ENCODE results near the gene ZNRD2.

Gene ZNRD2

DNA sequence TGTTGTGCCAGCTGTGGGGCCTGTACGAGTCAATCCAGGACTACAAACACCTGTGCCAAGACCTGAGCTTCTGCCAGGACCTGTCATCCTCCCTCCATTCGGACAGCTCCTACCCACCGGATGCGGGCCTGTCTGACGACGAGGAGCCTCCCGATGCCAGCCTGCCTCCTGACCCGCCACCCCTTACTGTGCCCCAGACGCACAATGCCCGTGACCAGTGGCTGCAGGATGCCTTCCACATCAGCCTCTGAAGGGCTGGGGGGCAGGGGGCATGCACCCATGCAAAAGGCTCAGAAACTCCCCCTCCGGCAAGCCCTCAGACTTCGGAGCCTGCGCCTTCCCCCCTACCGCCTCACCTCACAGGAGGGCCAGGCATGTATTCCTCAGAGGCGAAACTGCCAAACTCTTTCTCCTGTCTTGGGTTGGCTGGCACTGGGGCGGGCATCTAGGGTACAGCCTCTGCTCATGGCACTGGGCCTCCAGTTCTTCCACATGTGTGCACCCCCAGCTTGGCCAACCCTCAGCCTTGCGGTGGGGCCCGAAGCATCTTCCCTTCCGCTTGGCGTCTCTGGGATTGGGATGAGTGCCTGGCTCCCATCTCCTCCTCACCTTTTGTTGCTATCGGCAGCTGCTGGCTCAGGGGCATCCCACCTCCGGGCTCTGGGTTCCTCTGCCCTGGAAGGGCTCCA lies 3.3 kb downstream of the ZNRD2 start:
- ATAC-seq (no peak), DNase-seq (no peak)

DNA sequence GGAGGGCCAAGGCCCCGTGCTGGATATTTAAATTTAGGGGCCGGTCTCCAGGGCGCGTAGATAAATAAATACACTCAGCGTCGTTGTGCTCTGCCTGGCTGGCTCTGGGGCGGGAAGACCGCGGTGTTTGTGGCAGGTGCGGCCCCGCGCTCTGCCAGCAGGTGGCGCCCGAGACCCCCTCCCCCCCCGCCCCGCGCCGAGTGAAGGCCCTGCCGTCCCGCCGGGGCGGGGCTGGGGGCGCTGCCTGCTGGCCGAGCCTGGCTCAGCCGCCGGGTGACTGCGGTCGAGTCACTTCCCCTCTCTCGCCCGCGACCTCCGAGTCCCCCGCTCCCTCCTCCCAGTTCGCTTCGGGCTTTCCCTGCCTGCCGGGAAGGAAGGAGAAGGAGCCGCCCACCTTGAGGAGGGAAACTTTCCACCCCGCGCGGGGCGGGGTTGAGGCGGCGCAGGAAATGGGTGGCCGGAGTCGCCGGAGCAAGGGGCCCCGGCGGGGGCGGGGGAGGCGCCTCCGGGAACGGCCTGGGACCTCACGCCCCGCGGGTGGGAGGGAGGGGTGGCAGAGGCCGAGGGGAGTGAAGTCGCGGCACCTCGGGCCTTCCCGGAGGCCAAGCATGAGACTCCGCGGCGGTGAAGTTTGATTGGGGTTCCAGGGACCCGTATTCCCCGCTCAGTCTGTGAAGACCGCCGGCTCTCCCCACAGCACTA lies 4.0 kb downstream of the ZNRD2 start:
- DNase-seq (peak; percentile 95), ATAC-seq (peak; percentile 34)

DNA sequence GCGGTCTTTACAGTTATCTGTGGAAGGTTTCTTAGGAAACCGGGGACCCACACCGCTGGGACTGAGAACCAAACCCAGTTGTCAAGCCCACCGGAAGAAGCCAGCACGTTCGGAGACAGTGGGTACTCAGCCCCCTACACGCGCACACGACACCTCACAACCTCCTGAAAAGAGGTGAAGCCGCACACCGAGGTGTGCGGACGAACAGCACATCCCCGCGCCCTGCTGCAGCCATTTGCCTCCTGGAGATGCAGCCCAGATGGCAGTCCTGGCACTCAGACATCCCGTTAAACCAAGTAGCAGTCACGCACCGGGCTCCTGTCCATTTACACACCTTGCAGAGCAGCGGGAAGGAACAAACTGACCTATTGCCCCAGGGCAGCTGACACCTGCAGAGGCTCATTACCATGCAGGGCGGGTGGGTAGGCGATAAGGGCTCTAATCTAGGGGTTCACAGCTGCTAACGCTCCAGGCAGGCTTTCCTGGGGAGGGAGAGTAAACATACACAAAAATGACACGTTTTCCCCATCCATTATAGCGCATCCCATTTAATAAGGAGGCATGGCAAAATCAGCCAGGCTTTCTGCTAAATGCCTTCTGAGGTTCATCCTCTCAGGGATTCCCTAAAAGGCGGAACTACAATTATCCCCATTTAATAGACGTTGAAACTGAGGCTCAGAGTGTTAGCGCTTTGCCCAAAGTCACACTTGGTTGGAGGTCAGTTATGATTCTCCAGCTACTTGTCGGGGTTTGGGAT lies 4.7 kb downstream of the ZNRD2 start:
- DNase-seq (peak; percentile 55), ATAC-seq (no peak)

GRCh38 chr11:65575568-65576231 lies 5.4 kb downstream of the ZNRD2 start, which contains the start of gene EHBP1L1:
Gene EHBP1L1 (plus strand): TSS chr11:65576053. CDS start chr11:65576303, 250 bp downstream.
- DNase-seq (peak; percentile 85), ATAC-seq (peak; percentile 41)

GRCh38 chr11:65576232-65576866 lies 6.1 kb downstream of the ZNRD2 start:
- DNase-seq: peak; percentile 59
- no peak for ATAC-seq

DNA sequence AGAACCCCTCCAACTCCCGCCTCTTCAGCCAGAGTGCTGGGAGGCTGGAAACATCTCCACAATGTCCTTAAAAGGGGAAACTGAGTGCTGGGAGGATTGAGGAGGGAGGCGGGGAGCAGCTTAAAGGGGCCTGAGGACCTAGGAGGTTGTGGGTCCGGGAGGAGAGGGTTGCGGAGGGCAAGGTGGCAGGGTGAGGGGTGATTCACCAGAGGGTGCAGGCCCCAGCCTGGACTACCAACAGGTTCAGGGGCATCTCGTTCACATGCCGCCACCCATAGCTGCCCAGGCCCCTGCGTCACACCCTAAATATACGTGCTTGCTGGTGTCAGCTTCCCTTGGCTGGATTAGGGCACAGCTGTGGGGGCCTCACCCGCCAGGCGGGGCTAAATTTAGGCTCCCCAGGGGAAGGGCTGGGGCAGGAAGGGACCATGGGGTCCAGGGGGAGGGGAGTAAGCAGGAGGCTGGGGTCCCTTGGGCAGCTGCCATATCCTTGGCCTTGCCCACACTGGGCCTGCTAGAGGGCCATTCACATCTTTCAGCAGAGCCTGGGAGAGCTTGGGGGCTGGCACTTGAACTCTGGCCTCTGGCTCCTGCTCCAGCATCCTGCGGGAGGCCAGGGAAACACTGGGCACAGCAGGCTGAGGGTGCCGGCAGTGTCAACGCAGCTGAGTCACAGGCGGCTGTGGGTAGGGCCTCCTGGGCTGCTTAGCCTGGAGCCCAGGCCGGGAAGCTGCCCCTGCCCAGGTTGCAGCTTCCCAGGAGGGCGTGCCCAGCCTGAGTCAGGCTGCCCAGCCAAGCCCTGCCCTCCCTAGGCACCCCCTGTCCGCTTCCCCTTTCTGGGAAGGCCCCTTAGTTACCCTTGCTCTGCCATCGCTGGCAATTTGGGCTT lies 6.8 kb downstream of the ZNRD2 start:
- DNase-seq (peak; percentile 61), ATAC-seq (no peak)

DNA sequence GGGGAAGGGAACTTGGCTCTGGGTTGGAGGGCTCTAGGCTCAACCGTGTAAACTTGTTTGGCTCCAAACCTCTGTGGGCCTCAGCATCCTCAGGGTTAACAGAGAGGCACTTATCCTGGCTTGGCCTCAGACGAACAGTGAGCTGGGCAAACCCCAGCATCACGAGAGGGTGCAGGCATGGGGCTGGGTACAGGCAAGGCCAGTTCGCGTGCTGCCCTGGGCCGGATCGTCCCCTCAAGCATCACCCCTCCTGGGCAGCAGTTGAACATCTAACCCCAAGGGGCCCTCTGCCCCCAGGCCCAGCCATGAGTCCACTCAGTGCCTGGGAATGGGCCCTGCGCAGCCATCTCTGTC lies 7.5 kb downstream of the ZNRD2 start:
- ATAC-seq (no peak), DNase-seq (no peak)

DNA sequence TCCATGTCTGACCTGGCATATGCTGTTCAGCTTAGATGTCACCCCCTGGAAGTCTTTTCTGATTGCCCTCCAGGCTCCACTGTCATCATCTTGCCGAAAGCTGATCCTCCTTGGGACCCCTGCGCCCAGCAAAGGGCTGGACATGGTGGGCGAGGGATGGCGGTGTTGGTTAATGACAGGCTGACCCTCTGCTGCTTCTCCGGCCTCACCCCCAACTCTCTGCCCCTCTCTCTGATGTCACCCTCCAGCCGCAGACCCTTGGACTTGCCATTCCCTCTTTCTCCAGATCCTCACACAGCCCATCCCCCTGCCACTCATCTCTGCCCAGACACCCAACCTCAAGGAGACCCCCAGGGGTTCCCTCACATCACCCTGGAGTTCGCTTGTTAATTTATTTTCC lies 7.9 kb downstream of the ZNRD2 start:
- DNase-seq: no peak

GRCh38 chr11:65578667-65579066 lies 8.4 kb downstream of the ZNRD2 start:
- no peak for DNase-seq
- ATAC-seq: no peak

More for the DNA sequence above, 7.9 kb downstream of the ZNRD2 start:
- no peak for ATAC-seq

GRCh38 chr11:65579291-65579690 lies 9.0 kb downstream of the ZNRD2 start:
- no peak for ATAC-seq
- no peak for DNase-seq

DNA sequence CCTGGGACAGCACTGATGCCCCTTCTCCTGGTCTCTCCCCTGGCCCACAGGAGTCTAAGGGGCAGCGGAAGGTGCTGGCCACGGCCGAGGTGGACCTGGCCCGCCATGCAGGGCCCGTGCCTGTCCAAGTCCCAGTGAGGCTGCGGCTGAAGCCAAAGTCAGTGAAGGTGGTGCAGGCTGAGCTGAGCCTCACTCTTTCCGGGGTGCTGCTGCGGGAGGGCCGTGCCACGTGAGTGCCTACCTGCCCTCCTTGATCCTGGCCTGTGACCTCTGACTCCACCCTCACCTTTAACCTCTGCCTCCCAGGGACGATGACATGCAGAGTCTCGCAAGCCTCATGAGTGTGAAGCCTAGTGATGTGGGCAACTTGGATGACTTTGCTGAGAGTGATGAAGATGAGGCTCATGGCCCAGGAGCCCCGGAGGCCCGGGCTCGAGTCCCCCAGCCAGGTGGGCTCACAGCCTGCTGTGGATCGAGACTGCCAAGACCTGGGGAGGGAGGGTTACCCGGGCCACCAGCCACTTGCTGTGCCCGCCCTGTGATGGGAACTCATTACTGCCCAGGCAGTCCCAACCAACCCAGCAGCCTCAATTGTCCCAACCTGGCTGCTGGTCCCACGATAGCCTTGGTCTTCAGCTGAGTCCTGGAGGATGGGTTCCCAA lies 9.9 kb downstream of the ZNRD2 start:
- DNase-seq: no peak
- no peak for ATAC-seq

DNA sequence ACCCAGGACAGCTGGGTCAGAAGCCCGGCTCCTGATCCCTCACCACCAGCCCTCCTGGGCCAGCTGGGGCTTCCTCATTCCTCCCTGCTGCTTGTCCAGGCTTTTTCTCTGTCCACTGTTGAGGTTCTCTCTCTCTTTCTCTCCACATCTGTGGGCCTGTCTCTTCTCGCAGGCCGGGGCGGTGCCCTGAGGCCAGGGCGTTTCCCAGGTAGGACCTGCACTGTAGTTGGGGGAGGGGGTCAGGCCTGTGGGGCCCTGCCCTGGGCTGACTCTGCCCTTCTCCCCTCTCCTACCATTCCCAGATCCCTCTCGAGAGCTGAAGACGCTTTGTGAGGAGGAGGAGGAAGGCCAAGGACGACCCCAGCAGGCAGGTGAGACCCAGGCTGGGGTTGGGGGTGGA lies 10.5 kb downstream of the ZNRD2 start:
- ATAC-seq: no peak
- DNase-seq: no peak

- DNase-seq (no peak), ATAC-seq (no peak)
Observed at GRCh38 chr11:65581928-65582327, 11.7 kb downstream of the ZNRD2 start.

GRCh38 chr11:65583589-65583988 lies 13.3 kb downstream of the ZNRD2 start:
- ATAC-seq: no peak
- no peak for DNase-seq

DNA sequence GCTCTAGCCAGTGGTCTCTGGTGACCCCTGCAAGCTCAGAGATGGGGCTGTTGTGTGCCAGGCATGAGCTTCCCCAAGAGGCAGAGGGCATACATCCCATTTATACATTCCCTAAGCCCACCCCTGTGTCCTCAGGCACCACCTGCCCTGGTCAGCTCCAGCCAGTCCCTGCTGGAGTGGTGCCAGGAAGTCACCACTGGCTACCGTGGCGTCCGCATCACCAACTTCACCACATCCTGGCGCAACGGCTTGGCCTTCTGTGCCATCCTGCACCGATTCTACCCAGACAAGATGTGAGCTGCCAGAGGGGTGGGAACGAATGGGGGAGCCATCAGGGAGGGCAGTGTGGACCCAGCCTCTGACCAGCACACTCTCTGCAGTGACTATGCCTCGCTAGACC lies 13.8 kb downstream of the ZNRD2 start:
- ATAC-seq (no peak), DNase-seq (no peak)

DNA sequence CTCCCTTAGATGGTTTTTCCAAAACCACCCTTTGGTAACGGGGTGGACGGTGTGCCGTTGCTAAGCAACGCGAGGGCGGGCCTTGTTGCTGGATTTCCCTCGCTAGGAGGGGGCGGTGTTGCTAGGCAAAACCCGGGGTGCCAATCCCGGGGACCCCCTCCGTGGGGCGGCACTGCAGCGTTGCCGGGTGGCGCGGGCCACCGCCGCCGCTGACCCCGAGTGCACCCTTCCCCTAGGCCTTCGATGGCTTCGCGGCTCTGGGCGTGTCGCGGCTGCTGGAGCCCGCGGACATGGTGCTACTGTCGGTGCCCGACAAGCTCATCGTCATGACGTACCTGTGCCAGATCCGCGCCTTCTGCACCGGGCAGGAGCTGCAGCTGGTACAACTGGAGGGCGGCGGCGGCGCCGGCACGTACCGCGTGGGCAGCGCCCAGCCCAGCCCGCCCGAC lies 14.5 kb downstream of the ZNRD2 start:
- no peak for DNase-seq
- ATAC-seq: no peak

DNA sequence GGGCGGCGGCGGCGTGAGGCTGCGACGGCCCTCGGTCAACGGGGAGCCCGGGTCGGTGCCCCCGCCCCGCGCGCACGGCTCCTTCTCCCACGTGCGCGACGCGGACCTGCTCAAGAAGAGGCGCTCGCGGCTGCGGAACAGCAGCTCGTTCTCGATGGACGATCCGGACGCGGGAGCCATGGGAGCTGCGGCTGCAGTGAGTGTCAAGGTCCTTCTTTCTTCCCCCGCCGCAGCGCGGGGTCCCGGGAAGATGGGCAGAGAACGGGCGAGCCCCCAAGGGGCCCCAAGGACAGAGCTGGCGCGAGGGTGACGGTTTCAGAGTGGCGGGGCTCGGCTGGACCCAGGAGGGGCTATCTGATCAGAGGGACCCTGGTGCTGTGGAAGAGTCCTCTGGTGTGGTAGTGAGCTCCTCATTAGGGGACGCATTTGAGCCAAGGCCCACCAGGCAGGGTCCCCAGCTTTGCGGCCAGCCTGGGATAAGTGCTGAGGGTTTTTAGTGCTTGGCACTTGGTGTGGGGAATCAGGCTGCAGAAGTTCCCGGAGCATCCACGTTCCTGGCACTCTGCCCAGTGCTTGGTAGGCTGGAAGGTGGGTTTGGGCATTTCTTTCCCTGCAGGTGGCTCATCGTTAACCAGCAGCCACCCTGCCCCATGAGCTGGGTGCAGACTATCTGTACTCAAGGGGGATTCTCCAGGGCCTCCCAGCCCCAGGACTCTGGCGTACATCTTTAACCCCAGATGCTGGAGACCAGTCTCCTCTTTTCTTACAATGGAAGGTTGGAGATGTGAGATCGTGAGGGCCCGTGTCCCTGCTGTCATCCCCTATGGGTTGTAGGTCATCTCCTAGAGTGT lies 15.3 kb downstream of the ZNRD2 start:
- ATAC-seq: no peak
- DNase-seq: no peak

DNA sequence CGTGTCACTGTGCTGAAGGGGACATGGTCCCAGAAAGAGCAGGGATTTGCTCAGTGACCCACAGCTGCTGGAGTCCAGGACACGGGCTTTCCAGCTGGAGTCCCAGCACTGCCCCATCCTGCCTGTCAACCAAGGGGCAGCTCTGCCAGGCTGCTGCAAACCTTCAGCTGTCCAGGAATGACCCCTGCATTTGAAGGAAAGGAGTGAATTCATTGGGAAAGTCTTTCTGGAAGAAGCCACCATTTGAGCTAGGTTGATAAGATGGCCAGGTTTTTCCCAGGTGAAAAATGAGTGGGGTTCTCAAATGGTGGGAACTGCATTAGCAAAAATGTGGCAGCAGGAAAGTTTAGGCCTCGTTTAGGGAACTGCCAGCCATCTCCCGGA lies 16.0 kb downstream of the ZNRD2 start:
- ATAC-seq (no peak), DNase-seq (no peak)

GRCh38 chr11:65586676-65587075 lies 16.4 kb downstream of the ZNRD2 start:
- ATAC-seq (no peak), DNase-seq (no peak)

Measured in stimulated activated naive CD8-positive, alpha-beta T cell treated with anti-CD3 and anti-CD28 coated beads, Interleukin-15, Interleukin-2, amounts not matched to agents 100 U/mL and 50 U/mL, for 24 hours (primary cell).